GM21381 (cell line): ENCODE results near the gene NDST3.

ENCODE experiments used
- ATAC-seq: cut with Tn5 transposase; IDR thresholded peaks from one replicate; pipeline ENCODE4 v1.9.1; 2021; ENCODE audit warnings: mild to moderate bottlenecking, moderate library complexity; ENCODE audit not compliant: unreplicated experiment

NDST3 gene

DNA sequence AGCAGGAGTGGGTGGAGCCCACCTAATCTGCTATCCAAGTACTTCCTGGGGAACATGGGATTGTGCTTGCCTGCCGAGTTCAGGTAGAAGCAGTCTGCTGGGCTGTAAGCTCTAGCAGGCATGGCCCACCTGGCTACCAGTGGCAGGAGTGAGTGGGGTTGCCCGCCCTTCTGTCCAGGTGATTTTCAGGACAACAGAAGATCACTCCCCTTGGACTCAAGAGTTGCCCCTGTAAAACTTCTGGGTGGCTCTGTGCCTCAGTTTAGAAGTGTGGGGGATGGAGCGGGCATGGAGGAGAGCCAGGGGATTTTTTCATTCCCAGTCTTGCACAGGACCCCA, 43.5 kb downstream of the NDST3 start:
- no peak for ATAC-seq

DNA sequence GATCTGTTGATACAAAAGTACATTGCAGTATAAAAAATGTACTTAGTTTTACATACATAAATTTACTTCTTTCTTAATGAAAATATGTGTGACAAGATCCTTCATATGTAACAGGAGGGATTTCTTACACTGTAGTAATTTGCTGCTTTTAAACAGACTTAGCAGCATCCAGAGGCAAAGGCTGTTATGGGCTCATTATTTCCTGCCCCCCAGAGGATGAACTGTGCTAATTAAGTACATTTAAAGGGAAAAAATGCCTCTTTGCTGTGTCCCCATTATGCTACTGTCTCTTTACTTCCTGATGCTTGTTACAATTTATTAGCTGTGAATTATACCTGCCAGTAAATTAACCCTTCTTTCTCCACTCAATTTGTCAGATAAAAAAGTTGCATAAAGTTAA, 47.1 kb downstream of the NDST3 start:
- ATAC-seq = no peak

DNA sequence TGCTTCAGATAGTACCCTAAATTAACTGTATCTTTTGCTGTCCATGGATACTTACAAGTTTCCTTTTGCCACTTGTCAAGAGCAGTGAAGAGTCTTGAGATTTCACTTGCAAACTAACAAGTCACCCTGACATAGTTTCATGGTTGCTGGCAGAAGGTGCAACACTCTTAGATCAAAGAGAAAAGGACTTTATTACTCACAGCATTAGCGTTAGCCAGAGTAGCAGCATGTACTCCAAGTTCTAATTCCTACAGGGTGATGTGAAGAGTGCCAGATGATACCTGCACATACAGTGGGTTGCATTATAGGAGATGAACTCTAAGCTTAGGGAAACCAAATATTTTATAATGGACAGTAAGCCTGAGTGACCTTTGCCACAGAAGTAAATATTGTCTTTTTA, 47.9 kb downstream of the NDST3 start:
- ATAC-seq = no peak

- ATAC-seq = no peak
These were observed 51.4 kb downstream of the NDST3 start for GRCh38 chr4:118085700-118086099.

DNA sequence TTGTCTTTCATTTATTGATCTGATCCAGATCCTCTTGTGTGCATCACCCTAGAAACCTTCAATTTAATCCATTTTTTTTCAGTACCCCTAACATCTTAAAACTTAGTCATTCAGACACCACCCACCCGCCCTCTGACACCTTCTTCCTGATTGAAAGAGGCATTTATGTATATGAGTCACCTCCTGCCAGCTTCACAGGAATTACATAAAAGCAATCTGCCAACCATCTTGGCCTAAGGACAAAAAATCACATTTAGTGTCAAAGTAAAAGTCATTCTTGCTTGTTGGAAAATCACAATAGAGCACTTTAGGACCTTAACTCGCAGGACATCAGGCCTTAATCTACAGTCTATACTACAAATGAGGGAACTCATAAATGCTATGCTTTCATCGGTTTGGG, 52.1 kb downstream of the NDST3 start:
- ATAC-seq = no peak

- no peak for ATAC-seq
These were observed 53.1 kb downstream of the NDST3 start for GRCh38 chr4:118087366-118087765.

DNA sequence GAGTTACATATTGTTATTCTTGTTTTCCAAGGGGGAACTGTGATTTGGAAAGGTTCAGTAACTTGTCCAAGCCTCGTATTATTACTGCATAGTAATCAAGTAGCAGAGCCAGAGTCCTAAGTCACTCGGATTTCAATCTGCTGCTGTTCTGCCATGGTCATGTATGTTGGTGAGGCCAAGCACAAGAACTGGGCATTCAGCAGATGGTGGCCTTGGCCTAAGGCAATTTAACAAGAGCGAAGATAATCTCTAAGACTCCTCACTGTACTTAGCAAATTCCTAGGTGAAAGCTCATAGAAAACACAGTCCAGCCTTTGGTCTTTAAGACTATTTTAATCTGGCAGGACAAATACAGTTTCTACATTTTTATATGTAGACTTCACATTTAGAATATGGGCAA, 64.8 kb downstream of the NDST3 start:
- no peak for ATAC-seq

DNA sequence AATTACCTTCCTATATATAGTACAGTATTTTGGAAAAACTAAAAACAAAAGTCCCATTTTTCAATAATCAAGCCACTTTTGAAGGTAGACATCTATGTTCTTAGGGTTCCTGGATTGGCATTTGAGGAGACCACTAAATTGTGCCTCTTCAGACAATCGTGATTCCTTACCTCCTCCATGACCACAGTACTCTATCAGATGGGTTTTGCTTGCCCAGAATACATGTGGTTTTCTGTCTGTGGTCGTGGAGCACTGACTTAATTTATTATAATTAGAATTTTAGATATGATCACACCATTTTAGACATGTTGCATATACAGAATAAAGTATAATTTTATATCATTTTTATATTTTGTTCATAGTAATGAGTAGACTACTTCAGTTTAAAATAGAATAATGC, 67.9 kb downstream of the NDST3 start:
- no peak for ATAC-seq

DNA sequence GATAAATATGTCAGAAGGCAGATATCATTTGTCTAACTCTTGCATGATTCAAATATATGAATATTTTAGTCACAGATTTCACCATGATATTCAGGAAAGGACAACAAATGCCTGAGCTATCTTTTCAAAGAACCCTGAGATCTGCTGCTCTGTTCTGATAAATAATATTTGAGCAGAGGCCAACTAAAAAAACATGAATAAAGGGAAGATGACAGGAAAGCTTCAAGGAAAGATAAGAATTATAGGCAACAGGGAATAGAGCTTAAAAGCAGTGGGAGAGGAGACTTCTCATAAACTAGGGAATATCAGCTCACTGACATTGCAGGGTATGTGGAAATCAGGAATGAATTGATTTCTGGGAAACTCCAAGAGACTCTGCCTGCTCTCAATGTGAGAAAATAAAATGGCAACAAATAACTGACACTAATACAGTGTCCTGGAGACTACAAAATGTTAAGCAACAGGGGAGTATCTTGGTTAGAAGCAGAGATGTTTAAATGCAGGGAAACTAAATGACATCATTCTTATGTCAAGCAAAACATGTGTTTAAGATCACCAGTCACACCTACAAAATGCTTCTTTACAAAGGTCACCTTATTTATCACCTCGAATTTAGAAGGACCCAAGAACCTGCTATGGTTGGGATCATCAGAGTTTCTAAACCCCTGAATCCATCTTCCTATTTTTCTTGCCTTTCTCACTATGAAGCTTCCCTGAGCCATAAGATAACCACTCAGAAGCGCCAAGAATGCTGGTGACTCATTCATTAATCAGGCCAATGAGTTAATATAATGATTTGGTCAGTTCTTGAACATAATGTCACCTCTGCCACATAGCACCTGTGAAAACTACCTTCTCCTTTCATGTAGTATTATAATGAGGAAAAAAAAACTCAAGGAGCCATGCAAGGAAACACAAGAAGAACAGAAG, 78.1 kb downstream of the NDST3 start:
- ATAC-seq = no peak

DNA sequence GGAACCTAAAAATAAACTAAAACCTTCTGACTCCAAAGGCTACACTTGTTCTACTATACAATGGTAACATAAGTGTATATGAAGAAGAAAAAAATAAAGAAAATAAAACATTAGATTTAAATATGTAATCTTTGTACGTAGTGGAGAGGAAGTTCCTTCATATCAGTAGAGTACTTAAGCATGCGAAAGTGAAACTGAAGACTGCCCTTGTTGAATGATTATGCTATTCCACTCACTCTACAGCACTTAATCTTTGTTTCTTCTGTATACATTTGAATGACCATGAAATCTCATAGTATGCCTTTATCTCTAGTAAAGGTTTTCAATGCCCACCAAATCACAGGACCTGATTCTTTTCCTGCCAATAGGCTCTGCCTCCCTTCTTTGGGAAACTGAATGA, 78.9 kb downstream of the NDST3 start:
- peak; percentile 75 for ATAC-seq

DNA sequence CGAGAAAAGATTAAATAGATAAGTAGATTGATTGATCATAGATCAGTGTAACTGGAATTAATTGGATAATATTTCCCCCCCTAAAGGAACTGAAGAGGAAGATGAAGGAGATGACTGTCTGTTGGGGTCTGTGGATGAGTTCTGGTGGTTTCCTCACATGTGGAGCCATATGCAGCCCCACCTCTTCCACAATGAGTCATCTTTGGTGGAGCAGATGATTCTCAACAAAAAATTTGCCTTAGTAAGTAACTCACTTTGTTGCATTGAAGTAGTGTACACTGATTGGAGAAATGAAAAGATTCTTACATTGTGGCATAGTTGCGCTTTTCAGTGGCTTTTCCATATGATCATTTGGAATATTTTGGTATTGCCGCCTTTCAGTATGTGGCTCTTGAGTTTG, 80.4 kb downstream of the NDST3 start:
- ATAC-seq = no peak

DNA sequence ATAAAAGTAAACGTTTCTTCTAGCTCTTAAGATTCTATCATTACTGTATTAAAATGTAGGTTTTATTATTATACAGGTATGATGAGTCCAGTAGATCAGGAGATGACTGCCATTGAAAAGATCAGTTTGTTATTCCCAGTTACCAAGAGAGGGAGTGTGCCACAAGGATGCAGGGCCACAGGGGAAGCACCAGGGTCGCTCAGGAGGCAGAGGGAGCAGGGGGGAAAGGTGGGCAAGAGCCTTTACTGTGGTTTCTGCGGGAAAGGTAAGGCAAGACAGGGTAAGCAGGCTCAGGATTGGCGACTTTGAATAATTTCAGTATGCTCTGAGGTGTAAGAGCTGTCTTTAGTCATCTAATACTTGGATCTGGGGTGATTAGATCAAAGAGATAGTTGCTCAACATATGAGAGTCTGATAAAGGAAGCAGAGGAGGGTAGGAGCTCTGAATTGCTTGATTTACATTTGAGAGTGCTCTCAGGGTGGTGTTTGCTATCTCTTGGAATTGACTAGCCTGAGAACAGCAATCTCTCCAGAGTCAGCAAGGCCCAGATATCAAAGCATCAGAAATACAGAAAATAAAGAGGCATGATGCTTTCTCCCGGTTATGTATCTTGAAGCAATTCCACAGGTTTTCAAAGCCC, 86.0 kb downstream of the NDST3 start:
- ATAC-seq = no peak

DNA sequence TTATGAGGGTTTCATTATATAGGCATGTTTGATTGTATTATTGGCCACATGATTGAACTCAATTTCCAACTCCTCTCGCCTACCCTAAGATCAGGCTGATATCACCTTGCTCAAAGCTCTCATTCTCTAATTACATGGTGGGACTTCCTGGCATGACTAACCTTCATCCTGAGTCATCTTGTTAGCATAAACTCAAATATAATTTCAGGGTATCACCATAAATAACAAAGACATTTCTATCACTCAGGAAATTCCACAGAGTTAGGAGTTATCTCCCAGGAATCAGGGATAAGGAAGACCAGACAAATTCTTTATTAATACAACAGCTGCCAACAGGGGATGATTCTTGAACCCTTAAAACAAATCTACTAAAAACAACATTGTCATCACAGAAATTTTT, 90.7 kb downstream of the NDST3 start:
- ATAC-seq = no peak

- ATAC-seq = no peak
These were observed 105.0 kb downstream of the NDST3 start for GRCh38 chr4:118139241-118139640.

- no peak for ATAC-seq
These were observed 107.0 kb downstream of the NDST3 start for GRCh38 chr4:118141240-118141639.

DNA sequence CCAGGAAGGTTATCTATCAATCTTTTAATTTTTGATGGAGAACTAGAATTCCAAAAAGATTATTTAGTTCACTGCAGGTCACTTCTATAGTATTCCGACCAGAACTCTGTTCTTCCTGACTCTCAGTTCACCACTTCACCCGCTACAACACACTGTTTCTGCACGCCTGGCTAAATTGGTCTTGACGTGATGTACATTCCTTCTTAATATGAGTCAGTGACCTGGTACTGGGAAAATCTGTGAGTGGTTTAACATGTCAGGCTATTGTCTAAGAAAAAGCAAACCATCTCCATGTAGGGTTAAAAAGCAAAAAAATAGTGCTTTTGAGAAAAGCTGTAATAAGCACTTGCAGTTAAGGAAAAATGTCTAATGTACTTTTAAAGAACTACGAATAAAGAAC, 120.4 kb downstream of the NDST3 start:
- no peak for ATAC-seq

GRCh38 chr4:118155516-118155915, 121.2 kb downstream of the NDST3 start:
- ATAC-seq = no peak

DNA sequence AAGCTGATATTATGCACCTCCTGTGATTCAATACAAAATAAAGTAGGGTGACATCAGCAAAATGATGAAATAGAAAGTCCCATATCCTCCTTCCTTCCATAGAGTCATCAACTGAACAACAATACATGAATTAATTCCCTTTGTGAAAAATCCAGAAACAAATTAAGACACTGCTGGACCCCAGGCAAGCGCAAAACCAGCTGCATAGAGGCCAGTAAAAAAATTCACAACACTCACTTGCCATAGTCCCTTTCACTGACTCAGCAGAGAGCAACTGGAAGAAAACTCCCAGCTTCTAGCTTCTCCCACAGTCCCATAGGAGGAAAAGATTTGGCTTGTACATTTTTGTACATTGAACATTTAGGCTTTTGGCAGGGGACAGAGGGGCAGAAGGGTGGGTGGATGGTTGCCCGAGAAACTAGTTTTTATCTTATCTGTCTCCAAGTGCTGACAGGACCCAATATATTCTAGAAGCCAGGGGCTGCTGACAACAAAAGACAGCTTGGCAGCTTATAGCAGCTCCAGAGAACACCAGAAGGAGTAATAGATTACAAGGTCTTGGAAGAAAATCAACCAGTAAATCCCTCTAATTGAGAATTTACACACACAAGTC, 124.6 kb downstream of the NDST3 start:
- ATAC-seq = no peak

- no peak for ATAC-seq
These were observed 133.0 kb downstream of the NDST3 start for GRCh38 chr4:118167306-118167705.

DNA sequence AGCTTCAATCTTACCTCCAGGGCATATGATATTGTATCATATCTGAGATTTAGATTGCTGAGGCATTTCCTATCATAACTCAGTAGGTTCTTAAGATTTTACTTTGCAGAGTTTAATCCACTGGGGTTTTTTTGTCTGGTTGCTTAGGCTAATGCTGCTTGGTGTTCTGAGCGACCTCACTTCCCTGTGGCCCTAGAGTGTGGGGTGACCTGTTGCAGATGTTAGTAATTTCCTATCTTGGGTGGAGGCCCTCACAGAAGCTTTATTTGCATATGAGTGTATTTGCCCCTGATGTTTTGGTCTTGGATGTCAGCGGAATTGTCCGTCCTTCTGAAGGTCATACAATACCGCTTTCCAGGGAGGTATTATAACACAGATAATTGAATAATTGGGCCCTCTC, 137.1 kb downstream of the NDST3 start:
- ATAC-seq = no peak

GRCh38 chr4:118173126-118173525, 138.8 kb downstream of the NDST3 start:
- ATAC-seq = no peak
